HepG2 (cell line): Measurements from ENCODE around the gene SLC18A3.

Source experiments
- ATRX ChIP-seq: sonication (generic); formaldehyde crosslinking; IDR thresholded peaks from 2 replicates; pipeline ENCODE4 v1.4.0; 2020; ENCODE audit warnings: missing genetic modification reagents, borderline replicate concordance
- BRCA1 ChIP-seq: sonication (generic); formaldehyde crosslinking; IDR thresholded peaks from 2 replicates; pipeline ENCODE4 v1.4.0; 2020; ENCODE audit warnings: missing genetic modification reagents
- CTCF ChIP-seq: sonication (generic); formaldehyde crosslinking; IDR thresholded peaks from 2 replicates; pipeline ENCODE4 v1.5.0; 2020; ENCODE audit warnings: mild to moderate bottlenecking, missing genetic modification reagents, moderate library complexity
- LCORL ChIP-seq, 2 experiments: fragments of 450-650 bp in 1 of 2; sonication (generic) in 1 of 2; formaldehyde crosslinking in 1 of 2; IDR thresholded peaks; 2 replicates each; pipeline versions ENCODE4 v1.5.0 to v1.6.1; 2017 to 2020; ENCODE audit warnings: antibody characterized with exemption in 1 of 2, missing genetic modification reagents in 1 of 2
- POLR2A ChIP-seq, 2 experiments: IDR thresholded peaks; 2 replicates each; pipeline ENCODE4 v1.6.1; 2011; ENCODE audit warnings: low read depth in 2 of 2, low read length in 2 of 2, mild to moderate bottlenecking in 1 of 2, moderate library complexity in 1 of 2; ENCODE audit not compliant: insufficient read depth in 1 of 2
- SRSF4 ChIP-seq: fragments of 200-400 bp; formaldehyde crosslinking; IDR thresholded peaks from one replicate; pipeline ENCODE4 v1.6.1; 2018; ENCODE audit warnings: mild to moderate bottlenecking, low read depth, low read length, moderate library complexity; ENCODE audit not compliant: poor library complexity, severe bottlenecking
- TAF15 ChIP-seq: fragments of 200-400 bp; formaldehyde crosslinking; IDR thresholded peaks from one replicate; pipeline ENCODE4 v1.6.1; 2018; ENCODE audit warnings: mild to moderate bottlenecking, low read depth, low read length; ENCODE audit not compliant: poor library complexity, severe bottlenecking
- ZC3H13 ChIP-seq: sonication (generic); formaldehyde crosslinking; IDR thresholded peaks from 2 replicates; pipeline ENCODE4 v1.8.1; 2023; ENCODE audit warnings: mild to moderate bottlenecking, missing genetic modification reagents, moderate library complexity
- ZNF335 ChIP-seq: sonication (generic); formaldehyde crosslinking; IDR thresholded peaks from 2 replicates; pipeline ENCODE4 v1.4.0; 2020; ENCODE audit warnings: missing genetic modification reagents
- ZNF563 ChIP-seq: sonication (generic); formaldehyde crosslinking; IDR thresholded peaks from 2 replicates; pipeline ENCODE4 v1.8.0; 2022; ENCODE audit warnings: mild to moderate bottlenecking, moderate library complexity, missing genetic modification reagents
- ZNF570 ChIP-seq: sonication (generic); formaldehyde crosslinking; IDR thresholded peaks from 2 replicates; pipeline ENCODE4 v1.4.0; 2020; ENCODE audit warnings: mild to moderate bottlenecking, missing genetic modification reagents, borderline replicate concordance
- ZNF703 ChIP-seq: sonication (generic); formaldehyde crosslinking; IDR thresholded peaks from 2 replicates; pipeline ENCODE4 v1.5.1; 2020; ENCODE audit warnings: missing genetic modification reagents, mild to moderate bottlenecking, moderate library complexity, borderline replicate concordance
- TF ChIP-seq, protein P1 (sequence below): IDR thresholded peaks from 2 replicates; pipeline ENCODE4 v1.6.1; 2012; ENCODE audit warnings: inconsistent platforms

GRCh38 chr10:49609006-49609282 lies 1.2 kb upstream of the SLC18A3 start:
- TF ChIP-seq ZNF570 (CRISPR knock-in tag), result no peak
- TF ChIP-seq CTCF (CRISPR knock-in tag), result no peak
- TF ChIP-seq ZNF703 (CRISPR knock-in tag), result no peak
- no peak for TF ChIP-seq ATRX (CRISPR knock-in tag)
- TF ChIP-seq, protein P1, sequence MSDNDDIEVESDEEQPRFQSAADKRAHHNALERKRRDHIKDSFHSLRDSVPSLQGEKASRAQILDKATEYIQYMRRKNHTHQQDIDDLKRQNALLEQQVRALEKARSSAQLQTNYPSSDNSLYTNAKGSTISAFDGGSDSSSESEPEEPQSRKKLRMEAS, result no peak
- TF ChIP-seq POLR2A (IDR thresholded peaks at IDR 0.05; ENCODE audit: insufficient read depth in 1 of 2, low read depth in 2 of 2, low read length in 2 of 2), result no peak
- no peak for TF ChIP-seq TAF15
- no peak for TF ChIP-seq LCORL (IDR thresholded peaks at IDR 0.05)
- no peak for TF ChIP-seq LCORL (CRISPR knock-in tag; IDR thresholded peaks at IDR 0.05)
- no peak for TF ChIP-seq ZNF335
- TF ChIP-seq SRSF4, result no peak
- no peak for TF ChIP-seq ZNF563 (CRISPR knock-in tag)
- no peak for TF ChIP-seq BRCA1 (CRISPR knock-in tag)
- TF ChIP-seq ZC3H13 (CRISPR knock-in tag), result no peak
